ENCODE measurements around the gene TMTC1.

The TMTC1 gene

GRCh38 chr12:29463198-29463597, 320.5 kb downstream of the TMTC1 start:
- H2AFZ ChIP-seq: no peak overlapping the region
- no peaks in the 10 kb centered on the region for H3K36me3 ChIP-seq (ENCODE audit: control insufficient read depth, insufficient read depth, low read length)
- no peaks in the 10 kb centered on the region for H3K27me3 ChIP-seq (ENCODE audit: control insufficient read depth, insufficient read depth, low read length)
- H3K27ac ChIP-seq: no peak overlapping the region
- H3K4me2 ChIP-seq (ENCODE audit: low read length): no peak overlapping the region
- no peak overlapping the region for H3K9ac ChIP-seq
- no peak overlapping the region for H3K4me3 ChIP-seq (ENCODE audit: low read depth, low read length)
- no peaks in the 10 kb centered on the region for H3K9me3 ChIP-seq (ENCODE audit: control insufficient read depth, low read length)
- H3K79me2 ChIP-seq: no peaks in the 10 kb centered on the region
- H3K4me1 ChIP-seq: no peaks in the 10 kb centered on the region
- TF ChIP-seq CTCF (IDR thresholded peaks at IDR 0.05): no peak

GRCh38 chr12:29460082-29460481, 323.7 kb downstream of the TMTC1 start:
- H3K4me3 ChIP-seq (ENCODE audit: low read depth, low read length): no peak overlapping the region
- H3K36me3 ChIP-seq (ENCODE audit: control insufficient read depth, insufficient read depth, low read length): no peaks in the 10 kb centered on the region
- no peaks in the 10 kb centered on the region for H3K79me2 ChIP-seq
- H3K27me3 ChIP-seq (ENCODE audit: control insufficient read depth, insufficient read depth, low read length): no peaks in the 10 kb centered on the region
- no peaks in the 10 kb centered on the region for H3K4me1 ChIP-seq
- no peak overlapping the region for H2AFZ ChIP-seq
- no peaks in the 10 kb centered on the region for H3K9me3 ChIP-seq (ENCODE audit: control insufficient read depth, low read length)
- H3K9ac ChIP-seq: no peak overlapping the region
- TF ChIP-seq CTCF (IDR thresholded peaks at IDR 0.05): no peak
- H3K4me2 ChIP-seq (ENCODE audit: low read length): no peak overlapping the region
- H3K27ac ChIP-seq: no peak overlapping the region

- Histone ChIP-seq H3K9ac (no peak overlapping the region), H3K4me3 (ENCODE audit: low read depth, low read length) (no peak overlapping the region)
Observed at GRCh38 chr12:29455087-29455486, 328.7 kb downstream of the TMTC1 start.

GRCh38 chr12:29451888-29452287, 331.9 kb downstream of the TMTC1 start:
- H3K27ac ChIP-seq: no peak overlapping the region

More at GRCh38 chr12:29455087-29455486, 328.7 kb downstream of the TMTC1 start:
- TF ChIP-seq CTCF (IDR thresholded peaks at IDR 0.05): no peak
- Histone ChIP-seq H3K27ac (no peak overlapping the region), H3K79me2 (no peaks in the 10 kb centered on the region), H3K4me1 (no peaks in the 10 kb centered on the region), H3K9me3 (ENCODE audit: control insufficient read depth, low read length) (no peaks in the 10 kb centered on the region), H3K36me3 (ENCODE audit: control insufficient read depth, insufficient read depth, low read length) (no peaks in the 10 kb centered on the region), H2AFZ (no peak overlapping the region), H3K27me3 (ENCODE audit: control insufficient read depth, insufficient read depth, low read length) (no peaks in the 10 kb centered on the region), H3K4me2 (ENCODE audit: low read length) (no peak overlapping the region)

More at GRCh38 chr12:29451888-29452287, 331.9 kb downstream of the TMTC1 start:
- H3K9ac ChIP-seq: no peak overlapping the region
- H2AFZ ChIP-seq: no peak overlapping the region
- H3K4me2 ChIP-seq (ENCODE audit: low read length): no peak overlapping the region
- TF ChIP-seq CTCF (IDR thresholded peaks at IDR 0.05): no peak
- no peaks in the 10 kb centered on the region for H3K27me3 ChIP-seq (ENCODE audit: control insufficient read depth, insufficient read depth, low read length)
- H3K79me2 ChIP-seq: no peaks in the 10 kb centered on the region
- no peaks in the 10 kb centered on the region for H3K4me1 ChIP-seq
- no peak overlapping the region for H3K4me3 ChIP-seq (ENCODE audit: low read depth, low read length)
- H3K9me3 ChIP-seq (ENCODE audit: control insufficient read depth, low read length): no peaks in the 10 kb centered on the region
- no peaks in the 10 kb centered on the region for H3K36me3 ChIP-seq (ENCODE audit: control insufficient read depth, insufficient read depth, low read length)
